HepG2 (cell line): ENCODE data around the gene SEC61A2. TPM values are rescaled to one million over a fixed set of nuclear protein-coding genes. Genes with fewer than 3 reads are reported as not detected.

Experiments
- ATAC-seq: fragments of 200-7000 bp; cut with Tn5 transposase; 3 replicates; pipeline ENCODE4 v1.9.1; 2020; ENCODE audit warnings: mild to moderate bottlenecking, moderate library complexity
- BruUV-seq: library from RNA; stranded (reverse); fragments of 400-500 nt; replicated peaks from 2 replicates; lab custom pipeline; 2021; lab: Mats Ljungman, UMichigan
- CTCF ChIA-PET: fragments of 300-600 bp; formaldehyde crosslinking; extraction: SDS; loops from one replicate; lab custom pipeline; 2021; ENCODE audit warnings: low total read pairs, inconsistent platforms, low intra/inter-chr PET ratio; lab: Yijun Ruan, JAX
- POLR2A ChIA-PET: fragments of 350-600 bp; sonication (Branson Sonifier 250); formaldehyde crosslinking; loops from one replicate; lab custom pipeline; 2020; ENCODE audit warnings: antibody characterized with exemption, inconsistent platforms; lab: Yijun Ruan, JAX
- DNase-seq: peaks from one replicate; pipeline ENCODE4 v3.0.0-alpha.2; 2015; ENCODE audit warnings: low spot score
- FAIRE-seq: peaks from 3 replicates; lab custom pipeline; 2011; peaks lifted over from hg19 to GRCh38; lab: Jason Lieb, UNC
- H2AFZ ChIP-seq: one replicate; pipeline ENCODE4 v1.6.1; 2011; ENCODE audit warnings: low read length, inconsistent platforms
- H3K27ac ChIP-seq: fragments of 300-600 bp; 3 replicates; pipeline ENCODE4 v1.8.0; 2011; ENCODE audit warnings: mixed run types, mild to moderate bottlenecking, mixed read lengths, low read length, inconsistent platforms; ENCODE audit not compliant: insufficient read depth; ENCODE audit errors: extremely low read length
- H3K27me3 ChIP-seq, 2 experiments: fragments of 200-600 bp in 1 of 2; 2 replicates in 1 of 2; 3 replicates in 1 of 2; pipeline versions ENCODE4 v1.6.0 to v1.8.0; 2011; ENCODE audit warnings: low read length in 2 of 2, mild to moderate bottlenecking in 2 of 2, moderate library complexity in 2 of 2, inconsistent platforms in 1 of 2; ENCODE audit not compliant: insufficient read depth in 2 of 2, control insufficient read depth in 1 of 2
- H3K36me3 ChIP-seq, 2 experiments: fragments of 200-600 bp in 1 of 2; replicated peaks in 1 of 2; 2 replicates in 1 of 2; 3 replicates in 1 of 2; pipeline versions ENCODE4 v1.5.1 to v1.8.0; 2011; ENCODE audit warnings: low read length in 2 of 2, inconsistent platforms in 1 of 2; ENCODE audit not compliant: insufficient read depth in 2 of 2, control insufficient read depth in 1 of 2
- H3K4me1 ChIP-seq: 2 replicates; pipeline ENCODE4 v1.5.1; 2012; ENCODE audit warnings: low read length, inconsistent platforms; ENCODE audit not compliant: insufficient read depth
- H3K4me2 ChIP-seq: 2 replicates; pipeline ENCODE4 v1.6.0; 2011; ENCODE audit warnings: low read depth, low read length, inconsistent platforms
- H3K4me3 ChIP-seq, 3 experiments: fragments of 200-600 bp in 1 of 3; sonication (generic), shearing (Covaris generic) in 1 of 3; replicated peaks in 1 of 3; 2 replicates each; pipeline ENCODE4 v1.5.1; 2011 to 2016; ENCODE audit warnings: low read length in 3 of 3, inconsistent platforms in 2 of 3, low read depth in 2 of 3, mild to moderate bottlenecking in 2 of 3, control low read depth in 1 of 3, mixed read lengths in 1 of 3; ENCODE audit not compliant: insufficient read depth in 1 of 3
- H3K79me2 ChIP-seq: one replicate; pipeline ENCODE4 v1.6.1; 2011; ENCODE audit warnings: low read length, inconsistent platforms; ENCODE audit not compliant: insufficient read depth
- H3K9ac ChIP-seq: 2 replicates; pipeline ENCODE4 v1.6.0; 2011; ENCODE audit warnings: mild to moderate bottlenecking, low read depth, low read length, inconsistent platforms; ENCODE audit not compliant: insufficient read depth
- H3K9me3 ChIP-seq: 2 replicates; pipeline ENCODE4 v1.5.1; 2012; ENCODE audit warnings: mild to moderate bottlenecking, low read length
- H4K20me1 ChIP-seq: 2 replicates; pipeline ENCODE4 v1.6.0; 2011; ENCODE audit warnings: inconsistent platforms, mild to moderate bottlenecking, low read length, moderate library complexity; ENCODE audit not compliant: insufficient read depth
- KLF9 ChIP-seq: IDR thresholded peaks from 2 replicates; pipeline ENCODE4 v1.6.1; 2016; ENCODE audit warnings: low read depth
- NFRKB ChIP-seq: fragments of 450-650 bp; IDR thresholded peaks from 2 replicates; pipeline ENCODE4 v1.6.1; 2017
- NPAS2 ChIP-seq: sonication (generic); formaldehyde crosslinking; IDR thresholded peaks from 2 replicates; pipeline ENCODE4 v1.8.0; 2022; ENCODE audit warnings: mild to moderate bottlenecking, missing genetic modification reagents, borderline replicate concordance
- PHF21A ChIP-seq: sonication (generic); formaldehyde crosslinking; IDR thresholded peaks from 2 replicates; pipeline ENCODE4 v1.5.0; 2020; ENCODE audit warnings: mild to moderate bottlenecking, missing genetic modification reagents
- RFX1 ChIP-seq: fragments of 450-650 bp; IDR thresholded peaks from 2 replicates; pipeline ENCODE4 v1.6.1; 2017
- SATB2 ChIP-seq: sonication (generic); formaldehyde crosslinking; IDR thresholded peaks from 2 replicates; pipeline ENCODE4 v1.5.0; 2020; ENCODE audit warnings: missing genetic modification reagents
- SMAD1 ChIP-seq: sonication (generic); formaldehyde crosslinking; IDR thresholded peaks from 2 replicates; pipeline ENCODE4 v1.4.0; 2020; ENCODE audit warnings: missing genetic modification reagents, low read depth, mild to moderate bottlenecking, borderline replicate concordance
- SMC3 ChIP-seq: IDR thresholded peaks from 2 replicates; pipeline ENCODE4 v1.6.1; 2011; ENCODE audit warnings: low read length, improper control_type of control experiment
- SP5 ChIP-seq: IDR thresholded peaks from 2 replicates; pipeline ENCODE4 v1.6.1; 2016; ENCODE audit warnings: low read depth, borderline replicate concordance
- SRSF9 ChIP-seq: fragments of 200-400 bp; formaldehyde crosslinking; IDR thresholded peaks from 2 replicates; pipeline ENCODE4 v1.6.1; 2018; ENCODE audit warnings: borderline replicate concordance, mild to moderate bottlenecking, low read depth, low read length; ENCODE audit not compliant: insufficient read depth, poor library complexity, severe bottlenecking
- ZC3H4 ChIP-seq: sonication (generic); formaldehyde crosslinking; IDR thresholded peaks from 2 replicates; pipeline ENCODE4 v1.4.0; 2020; ENCODE audit warnings: missing genetic modification reagents, borderline replicate concordance
- ZNF484 ChIP-seq: sonication (generic); formaldehyde crosslinking; IDR thresholded peaks from 2 replicates; pipeline ENCODE4 v1.5.1; 2020; ENCODE audit warnings: mild to moderate bottlenecking, low read depth, missing genetic modification reagents, borderline replicate concordance
- ZNF841 ChIP-seq: sonication (generic); formaldehyde crosslinking; IDR thresholded peaks from 2 replicates; pipeline ENCODE4 v1.8.1; 2023; ENCODE audit warnings: missing genetic modification reagents, borderline replicate concordance
- ZNF879 ChIP-seq: sonication (generic); formaldehyde crosslinking; IDR thresholded peaks from 2 replicates; pipeline ENCODE4 v1.8.1; 2023; ENCODE audit warnings: missing genetic modification reagents
- ZNF891 ChIP-seq: sonication (generic); formaldehyde crosslinking; IDR thresholded peaks from 2 replicates; pipeline ENCODE4 v1.5.0; 2020; ENCODE audit warnings: mild to moderate bottlenecking, missing genetic modification reagents
- WGBS: methylation state at CpG from one replicate; pipeline ENCODE4 v1.1.6; 2017; ENCODE audit warnings: low lambda C conversion rate; 5-methylcytosine and 5-hydroxymethylcytosine counted together
- in situ Hi-C: cut with HindIII; loops from 2 replicates; pipeline ENCODE4 v1.10.0; 2017; ENCODE audit warnings: low pct_unique_long_range_greater_than_20kb; ENCODE audit not compliant: extremely low pct_ligation_motif_present
- intact Hi-C: fragments of 100-400 bp; cut with micrococcal nuclease; formaldehyde crosslinking; loops from one replicate; pipeline ENCODE4 v1.10.0; 2022; ENCODE audit not compliant: unreplicated experiment
- polyA plus RNA-seq, 8 experiments: library from polyadenylated mRNA; depleted of rRNA in 3 of 8; stranded (reverse) in 7 of 8; unstranded in 1 of 8; fragments of >200 nt; fragmentation: Illumina TruSeq in 4 of 8; extraction: Trizol in 4 of 8; gene quantifications; 2 replicates each; pipeline versions ENCODE4 v1.2.1 to v1.2.3, GENCODE V29; 2011 to 2016; ENCODE audit warnings: low read depth in 4 of 8, missing spikeins in 1 of 8, mixed read lengths in 1 of 8; ENCODE audit not compliant: insufficient read depth in 1 of 8
- total RNA-seq, 5 experiments: library from RNA; depleted of rRNA; stranded (reverse); fragments of >200 nt; fragmentation: Illumina TruSeq; extraction: Trizol; gene quantifications; 2 replicates each; pipeline ENCODE4 v1.2.3, GENCODE V29; 2016; ENCODE audit warnings: low read depth in 1 of 5
- TF ChIP-seq, protein P1 (sequence below): sonication (generic); formaldehyde crosslinking; IDR thresholded peaks from 2 replicates; pipeline ENCODE4 v1.4.0; 2020; ENCODE audit warnings: mild to moderate bottlenecking, missing genetic modification reagents

SEC61A2 gene
- total and polyA plus RNA-seq, 2 of the 13 experiments (the other 11 are each of a cell fraction or from before 2014, with no cell fraction given): 5.5 to 7.4 TPM

DNA sequence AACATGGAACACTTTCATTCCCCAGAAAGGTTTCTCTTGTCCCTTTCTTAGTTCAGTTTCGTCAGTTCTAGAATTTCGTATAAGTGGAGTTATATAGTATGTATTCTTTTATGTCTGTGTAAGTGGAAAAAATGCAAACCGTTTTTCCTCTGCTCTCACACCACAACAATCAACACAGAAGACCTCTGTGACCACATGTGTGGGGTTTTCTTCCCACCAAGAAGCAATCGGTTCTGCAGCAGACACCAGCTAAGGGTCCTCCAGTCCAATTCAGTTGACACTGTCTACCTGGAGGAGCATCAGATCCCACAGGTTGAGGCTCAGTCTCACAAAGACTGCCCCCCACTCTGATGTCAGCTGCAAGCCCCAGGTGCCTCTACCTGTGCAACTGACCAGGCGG, 72.7 kb downstream of the SEC61A2 start:
- Histone ChIP-seq H2AFZ (no peak overlapping the region), H3K4me1 (peaks cover 9% of the 10 kb centered on the region), H3K27ac (no peak overlapping the region), H4K20me1 (peaks cover 6% of the 10 kb centered on the region; the same call in 1 of the 2 replicates), H3K9ac (no peak overlapping the region), H3K27me3 (no peaks in the 10 kb centered on the region), H3K4me2 (no peak overlapping the region), H3K9me3 (no peaks in the 10 kb centered on the region), H3K79me2 (peaks cover 49% of the 10 kb centered on the region), H3K4me3 (no peak overlapping the region), H3K36me3 (peaks cover 16 to 61% of the 10 kb centered on the region in 2 experiments)
- in situ Hi-C loops (no loop called here), intact Hi-C loops (no loop called here)
- no peak for TF ChIP-seq KLF9 (CRISPR knock-in tag)
- TF ChIP-seq NPAS2 (CRISPR knock-in tag): no peak
- TF ChIP-seq SP5 (CRISPR knock-in tag): no peak
- no peak for TF ChIP-seq ZNF891 (CRISPR knock-in tag)
- no peak for TF ChIP-seq RFX1
- TF ChIP-seq ZNF484 (CRISPR knock-in tag): no peak
- no peak for TF ChIP-seq ZNF841
- TF ChIP-seq SMAD1 (CRISPR knock-in tag): no peak
- TF ChIP-seq SMC3: no peak
- TF ChIP-seq PHF21A (CRISPR knock-in tag): no peak
- TF ChIP-seq ZNF879: no peak
- DNase-seq (no peak), FAIRE-seq (no peak), ATAC-seq (no peak)
- no TSS peak for BruUV-seq
- 96% methylated on average over 4 of the region's 5 CpGs for WGBS
- ChIA-PET CTCF (no interaction called here), POLR2A (no interaction called here)

- BruUV-seq: no TSS peak
- ATAC-seq: no peak
- no peak overlapping the region for H3K27ac ChIP-seq
- H3K27me3 ChIP-seq: no peaks in the 10 kb centered on the region
- 87% methylated on average over 3 of the region's 3 CpGs for WGBS
- peaks cover 6% of the 10 kb centered on the region; the same call in 1 of the 2 replicates for H4K20me1 ChIP-seq
- H2AFZ ChIP-seq: no peak overlapping the region
- no peak for DNase-seq
- intact Hi-C loops: no loop called here
- H3K4me1 ChIP-seq: no peaks in the 10 kb centered on the region; the same call in 1 of the 2 replicates
- no peak overlapping the region for H3K4me2 ChIP-seq
- H3K79me2 ChIP-seq: peaks cover 37% of the 10 kb centered on the region
- no peak overlapping the region for H3K9ac ChIP-seq
- H3K9me3 ChIP-seq: no peaks in the 10 kb centered on the region
- FAIRE-seq: no peak
- TF ChIP-seq NFRKB (no peak), SRSF9 (no peak), ZC3H4 (CRISPR knock-in tag) (no peak), SATB2 (CRISPR knock-in tag) (no peak)
- TF ChIP-seq, protein P1, sequence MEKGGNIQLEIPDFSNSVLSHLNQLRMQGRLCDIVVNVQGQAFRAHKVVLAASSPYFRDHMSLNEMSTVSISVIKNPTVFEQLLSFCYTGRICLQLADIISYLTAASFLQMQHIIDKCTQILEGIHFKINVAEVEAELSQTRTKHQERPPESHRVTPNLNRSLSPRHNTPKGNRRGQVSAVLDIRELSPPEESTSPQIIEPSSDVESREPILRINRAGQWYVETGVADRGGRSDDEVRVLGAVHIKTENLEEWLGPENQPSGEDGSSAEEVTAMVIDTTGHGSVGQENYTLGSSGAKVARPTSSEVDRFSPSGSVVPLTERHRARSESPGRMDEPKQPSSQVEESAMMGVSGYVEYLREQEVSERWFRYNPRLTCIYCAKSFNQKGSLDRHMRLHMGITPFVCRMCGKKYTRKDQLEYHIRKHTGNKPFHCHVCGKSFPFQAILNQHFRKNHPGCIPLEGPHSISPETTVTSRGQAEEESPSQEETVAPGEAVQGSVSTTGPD (CRISPR knock-in tag): no peak
- POLR2A ChIA-PET: no interaction called here
- in situ Hi-C loops: no loop called here
- peaks cover 20 to 76% of the 10 kb centered on the region in 2 experiments for H3K36me3 ChIP-seq
- CTCF ChIA-PET: no interaction called here
- H3K4me3 ChIP-seq: no peak overlapping the region
Observed at GRCh38 chr10:12205082-12205481, 75.6 kb downstream of the SEC61A2 start.
